HG02642 (cell line): ENCODE data around the gene CCDC83.

Source experiments
- ATAC-seq: cut with Tn5 transposase; IDR thresholded peaks from one replicate; pipeline ENCODE4 v1.9.1; 2021; ENCODE audit warnings: mild to moderate bottlenecking; ENCODE audit not compliant: unreplicated experiment, poor library complexity

Gene CCDC83

DNA sequence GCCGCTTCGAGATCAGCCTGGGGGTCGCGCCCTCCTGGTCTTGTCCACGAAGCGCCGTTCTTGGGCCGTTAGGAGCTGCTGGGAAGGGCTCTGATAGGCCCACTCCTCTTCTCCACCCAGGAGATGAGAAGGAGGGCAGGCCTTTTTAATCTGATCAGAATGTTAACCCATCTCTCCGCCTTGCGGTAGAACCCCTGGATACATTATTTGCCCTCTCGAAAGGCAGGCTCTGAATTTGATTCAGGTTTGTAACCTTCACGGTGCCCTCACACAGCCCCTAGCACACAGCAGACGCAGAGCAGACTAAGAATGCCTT is at the start of gene CCDC83:
CCDC83 (plus strand) TSS at position 43 of the 316 bp plus-strand sequence. CDS start 9,741 bp downstream, outside the sequence.
- ATAC-seq, result no peak

DNA sequence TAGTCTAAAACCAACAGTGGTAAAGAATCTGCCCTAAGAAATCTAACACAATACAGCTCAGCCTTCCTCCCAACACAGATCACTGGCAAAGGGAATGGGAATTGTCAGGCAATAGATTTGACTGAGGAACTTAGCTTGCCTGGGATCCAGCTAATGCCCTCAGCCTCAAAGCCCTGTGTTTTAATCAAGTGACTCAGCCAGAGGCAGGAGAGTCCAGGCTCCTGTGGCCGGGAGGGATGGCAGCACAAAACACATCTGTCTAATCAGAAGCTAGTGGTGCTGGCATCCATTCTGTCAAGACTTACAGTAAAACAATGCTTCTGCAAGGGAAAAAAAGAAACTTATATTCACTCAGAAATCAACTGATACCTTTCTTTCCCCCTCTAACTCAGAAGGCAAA is 49.8 kb upstream of the CCDC83 start:
- ATAC-seq, result no peak

GRCh38 chr11:85806016-85806415 is 49.2 kb upstream of the CCDC83 start:
- no peak for ATAC-seq

DNA sequence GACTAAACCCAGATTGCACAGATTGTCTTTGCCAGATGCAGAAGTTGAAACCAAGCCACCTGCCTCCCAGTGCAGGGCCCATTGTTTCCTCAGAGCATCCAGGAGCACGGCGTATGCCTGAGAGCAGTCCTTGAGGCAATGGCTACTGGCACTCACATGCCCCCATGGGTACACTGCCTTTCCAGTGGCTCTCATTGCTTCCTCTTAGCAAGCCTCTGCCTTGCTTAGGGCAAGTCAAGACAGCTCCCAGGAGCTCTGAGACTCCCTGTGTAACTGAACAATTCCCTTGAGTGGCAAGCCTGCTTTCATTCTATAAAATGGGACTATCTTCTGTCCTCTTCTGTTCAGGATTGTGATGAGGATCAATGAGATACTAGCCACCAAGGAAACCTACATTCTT is 48.3 kb upstream of the CCDC83 start:
- ATAC-seq, result no peak

DNA sequence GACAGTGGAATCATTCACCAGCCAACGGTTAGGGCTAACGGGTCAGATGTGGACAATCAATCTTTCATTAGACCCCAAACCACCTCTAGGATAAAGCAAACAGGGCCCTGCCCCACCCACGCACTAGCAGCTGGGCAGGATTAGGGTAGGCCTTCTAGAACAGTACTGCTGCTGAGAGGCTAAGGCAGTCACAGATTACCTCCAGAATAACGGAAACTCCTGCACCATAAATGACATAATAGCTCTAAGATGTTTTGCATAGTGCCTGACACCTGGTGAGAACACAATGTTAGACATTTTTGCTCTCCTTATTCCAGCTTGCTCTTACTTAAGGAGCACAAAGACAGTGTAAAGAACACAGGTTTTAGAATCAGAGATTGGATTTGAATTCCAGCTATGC is 46.0 kb upstream of the CCDC83 start:
- ATAC-seq, result peak; percentile 41

DNA sequence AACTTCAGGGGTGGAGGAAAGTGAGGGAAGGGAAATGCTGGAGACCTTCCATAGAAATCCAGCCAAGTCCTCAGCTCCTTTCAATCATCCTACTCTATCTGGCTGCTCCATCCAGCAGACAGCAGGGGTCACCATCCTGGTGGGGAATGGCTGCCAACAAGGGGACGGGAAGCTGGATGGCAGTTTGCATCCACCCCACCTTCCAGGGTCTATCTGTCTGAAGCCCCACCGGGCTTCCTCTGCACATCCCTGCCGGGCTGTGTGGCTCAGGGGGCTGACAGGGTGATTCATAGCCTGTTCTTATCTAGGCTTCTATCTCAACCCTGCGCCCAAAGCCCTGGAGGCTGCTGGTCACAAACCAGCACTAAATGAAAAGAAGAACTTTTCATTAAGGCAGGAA is 45.3 kb upstream of the CCDC83 start:
- no peak for ATAC-seq

GRCh38 chr11:85810521-85810870 is 44.7 kb upstream of the CCDC83 start:
- ATAC-seq, result no peak

GRCh38 chr11:85810871-85811611 is 44.1 kb upstream of the CCDC83 start, which contains the start of gene SYTL2:
Gene SYTL2 (minus strand): TSS chr11:85811141. CDS start chr11:85757725, 53,416 bp downstream.
- ATAC-seq, result peak; percentile 90

DNA sequence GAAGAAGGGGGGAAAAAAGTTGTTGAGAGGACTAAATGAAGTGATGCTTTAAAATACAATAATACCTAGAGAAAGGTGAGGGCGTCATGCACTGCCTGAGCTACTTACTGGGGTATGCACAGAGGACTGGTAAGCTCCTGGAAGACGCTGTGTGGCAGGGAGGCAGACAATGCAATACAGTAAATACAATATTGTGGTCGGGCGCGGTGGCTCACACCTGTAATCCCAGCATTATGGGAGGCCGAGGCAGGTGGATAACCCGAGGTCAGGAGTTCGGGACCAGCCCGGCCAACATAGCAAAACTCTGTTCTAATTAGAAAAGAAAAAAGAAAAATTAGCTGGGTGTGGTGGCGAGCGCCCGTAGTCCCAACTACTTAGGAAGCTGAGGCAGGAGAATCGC is 43.6 kb upstream of the CCDC83 start:
- no peak for ATAC-seq

GRCh38 chr11:85813721-85814120 is 41.5 kb upstream of the CCDC83 start:
- no peak for ATAC-seq

- ATAC-seq, result no peak
These were observed 39.8 kb upstream of the CCDC83 start for GRCh38 chr11:85815186-85815931.

DNA sequence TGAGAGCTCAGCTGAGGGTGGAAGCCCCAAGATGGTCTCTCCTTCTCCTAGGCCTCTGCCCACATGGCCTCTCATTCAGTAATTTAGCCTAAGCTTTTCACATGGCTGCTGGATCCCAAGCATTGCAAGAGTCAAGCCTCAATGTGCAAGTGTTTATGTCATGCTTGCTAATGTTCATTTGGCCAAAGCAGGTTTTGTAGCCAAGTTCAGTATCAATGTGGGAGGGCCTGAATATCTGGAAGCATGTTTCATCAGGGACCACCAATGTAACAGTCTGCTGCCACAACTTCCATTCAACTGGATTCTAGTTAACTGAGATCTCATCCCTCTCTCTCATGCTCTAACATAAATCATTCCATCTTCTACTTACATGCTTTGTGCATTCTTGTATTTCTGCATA is 35.7 kb upstream of the CCDC83 start:
- ATAC-seq, result no peak

GRCh38 chr11:85821636-85822035 is 33.5 kb upstream of the CCDC83 start:
- ATAC-seq, result no peak

- ATAC-seq, result no peak
These were observed 32.4 kb upstream of the CCDC83 start for GRCh38 chr11:85822814-85823213.

- no peak for ATAC-seq
These were observed 31.4 kb upstream of the CCDC83 start for GRCh38 chr11:85823816-85824215.

DNA sequence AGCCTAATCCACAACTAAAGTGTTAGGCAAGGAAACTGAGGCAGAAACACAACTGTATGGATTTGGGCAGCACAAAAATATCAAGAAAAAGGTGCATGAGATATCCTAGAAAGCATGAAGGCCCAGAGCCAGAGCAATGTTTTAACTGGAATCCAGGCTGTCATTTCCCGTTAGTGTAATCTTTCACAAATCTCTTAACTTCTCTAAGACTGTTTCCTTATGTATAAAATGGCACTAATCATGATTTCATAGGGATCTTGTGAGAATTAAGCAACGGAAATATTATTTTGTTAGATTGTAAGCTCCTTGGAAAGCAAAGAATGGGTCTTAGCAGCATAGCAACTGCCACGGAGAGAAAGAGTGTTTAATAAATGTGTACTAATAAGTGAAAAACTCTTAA is 29.6 kb upstream of the CCDC83 start:
- no peak for ATAC-seq

GRCh38 chr11:85826116-85826855 is 28.9 kb upstream of the CCDC83 start:
- ATAC-seq, result peak; percentile 47

GRCh38 chr11:85827748-85828639 is 27.2 kb upstream of the CCDC83 start:
- no peak for ATAC-seq

DNA sequence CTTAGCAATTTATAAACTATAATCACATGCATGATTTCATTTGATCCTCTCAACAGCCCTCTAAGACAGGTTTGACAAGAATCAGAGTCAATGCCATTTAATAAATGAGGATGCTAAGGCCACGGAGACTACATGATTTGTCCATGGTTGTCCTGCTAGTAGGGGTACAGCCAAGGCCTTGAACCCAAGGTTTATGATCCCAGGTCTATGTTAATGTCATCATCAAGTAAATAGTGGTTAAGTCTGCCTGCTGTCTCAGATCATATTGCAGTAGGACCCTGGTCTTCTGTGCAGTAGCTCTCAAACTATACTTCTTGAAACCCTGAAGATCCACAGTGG is 26.6 kb upstream of the CCDC83 start:
- no peak for ATAC-seq

DNA sequence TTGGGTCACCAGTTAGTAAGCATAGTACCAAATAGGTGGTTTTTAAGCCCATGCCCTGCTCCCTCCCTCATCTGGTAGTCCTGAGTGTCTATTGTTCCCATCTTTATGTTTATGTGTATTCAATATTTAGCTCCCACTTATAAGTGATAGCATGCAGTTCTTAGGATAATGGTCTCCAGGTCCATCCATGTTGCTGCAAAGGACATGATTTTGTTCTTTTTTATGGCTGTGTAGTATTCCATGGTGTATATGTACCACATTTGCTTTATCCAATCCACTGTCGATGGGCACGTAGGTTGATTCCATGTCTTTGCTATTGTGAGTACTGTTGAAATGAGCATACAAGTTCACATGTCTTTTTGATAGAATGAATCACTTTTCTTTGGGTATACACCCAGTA is 26.0 kb upstream of the CCDC83 start:
- ATAC-seq, result no peak
